ENCODE results near the gene PLAAT3.
"Not testable (repeated sequence)": the region's sequence is repeated elsewhere in the genome, so short reads cannot be mapped to it uniquely, and the experiment has no call there.

PLAAT3 gene

GRCh38 chr11:63614136-63614671 lies at the start of gene PLAAT3:
Gene PLAAT3, minus strand, starts transcription at chr11:63614433. Its CDS starts 419 bp downstream, at chr11:63614014.
- H3K27ac ChIP-seq = peak within 1 kb of the TSS; percentile 9; the same call in 1 of the 2 replicates
- no peak for TF ChIP-seq ZFX (IDR thresholded peaks at IDR 0.05)
- TF ChIP-seq CTCF (conservative IDR thresholded peaks at IDR 0.05) = no peak

- no peak overlapping the region for H3K27ac ChIP-seq
- no peak for TF ChIP-seq ZFX (IDR thresholded peaks at IDR 0.05)
- TF ChIP-seq CTCF (conservative IDR thresholded peaks at IDR 0.05) = no peak
These were observed 49.6 kb upstream of the PLAAT3 start for GRCh38 chr11:63663809-63664208.

DNA sequence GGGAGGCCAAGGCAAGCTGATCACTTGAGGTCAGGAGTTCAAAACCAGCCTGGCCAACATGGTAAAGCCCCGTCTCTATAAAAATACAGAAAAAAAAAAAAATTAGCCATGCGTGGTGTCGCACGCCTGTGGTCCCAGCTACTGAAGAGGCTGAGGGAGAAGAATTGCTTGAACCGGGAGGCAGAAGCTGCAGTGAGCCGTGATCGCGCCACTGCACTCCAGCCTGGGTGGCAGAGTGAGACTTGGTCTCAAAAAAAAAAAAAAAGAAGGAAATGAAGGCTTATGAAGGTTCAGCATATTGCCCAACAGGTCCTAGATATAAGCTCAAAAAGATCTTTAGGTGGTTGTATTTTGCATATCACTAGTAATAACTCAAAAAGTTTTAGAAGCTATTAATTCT lies 46.7 kb upstream of the PLAAT3 start:
- TF ChIP-seq ZFX (IDR thresholded peaks at IDR 0.05) (no peak), CTCF (conservative IDR thresholded peaks at IDR 0.05) (no peak)
- no peak overlapping the region for H3K27ac ChIP-seq

GRCh38 chr11:63652671-63653070 lies 38.4 kb upstream of the PLAAT3 start:
- TF ChIP-seq ZFX (IDR thresholded peaks at IDR 0.05) (no peak), CTCF (conservative IDR thresholded peaks at IDR 0.05) (no peak)

DNA sequence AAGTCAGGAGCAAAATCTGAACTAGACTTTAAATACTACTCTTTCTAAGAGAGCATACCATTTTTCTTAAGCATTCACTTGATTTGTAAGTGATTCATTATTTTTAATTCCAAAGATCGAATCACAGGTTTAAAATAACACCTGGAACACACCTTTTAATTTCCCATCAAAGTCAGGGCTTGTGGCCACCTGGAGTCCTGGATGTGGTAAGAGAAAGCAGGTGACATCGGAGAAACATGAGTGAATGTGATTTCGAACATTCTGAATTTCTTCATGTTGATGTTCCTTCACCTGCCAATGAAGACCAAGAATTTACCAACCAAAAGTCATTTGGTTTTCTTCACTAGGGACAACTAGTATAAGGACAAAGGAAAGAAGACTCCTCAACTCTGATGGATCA lies 29.0 kb upstream of the PLAAT3 start:
- H3K27ac ChIP-seq = no peak overlapping the region
- no peak for TF ChIP-seq ZFX (IDR thresholded peaks at IDR 0.05)
- no peak for TF ChIP-seq CTCF (conservative IDR thresholded peaks at IDR 0.05)

More at GRCh38 chr11:63652671-63653070, 38.4 kb upstream of the PLAAT3 start:
- no peak overlapping the region for H3K27ac ChIP-seq

DNA sequence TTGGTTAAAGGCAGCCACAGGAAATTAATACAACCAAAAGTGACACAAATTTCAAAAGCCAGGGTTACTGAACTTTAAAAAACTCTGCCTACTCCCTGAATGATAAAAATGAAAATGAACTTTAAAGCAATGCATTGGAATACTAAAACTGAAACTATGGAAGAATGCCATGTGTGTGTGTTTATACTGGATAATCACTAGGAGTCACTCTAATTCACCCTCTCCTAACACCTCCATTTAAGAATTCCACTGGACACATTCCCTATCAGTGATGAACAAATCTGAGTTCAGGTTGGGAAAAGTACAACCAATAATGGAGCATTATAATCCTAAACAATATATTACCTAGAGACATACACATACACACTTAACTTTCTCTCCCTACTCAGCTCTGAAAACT lies 27.5 kb upstream of the PLAAT3 start:
- TF ChIP-seq CTCF (conservative IDR thresholded peaks at IDR 0.05) (peak; percentile 10), ZFX (IDR thresholded peaks at IDR 0.05) (no peak)
- no peak overlapping the region for H3K27ac ChIP-seq

DNA sequence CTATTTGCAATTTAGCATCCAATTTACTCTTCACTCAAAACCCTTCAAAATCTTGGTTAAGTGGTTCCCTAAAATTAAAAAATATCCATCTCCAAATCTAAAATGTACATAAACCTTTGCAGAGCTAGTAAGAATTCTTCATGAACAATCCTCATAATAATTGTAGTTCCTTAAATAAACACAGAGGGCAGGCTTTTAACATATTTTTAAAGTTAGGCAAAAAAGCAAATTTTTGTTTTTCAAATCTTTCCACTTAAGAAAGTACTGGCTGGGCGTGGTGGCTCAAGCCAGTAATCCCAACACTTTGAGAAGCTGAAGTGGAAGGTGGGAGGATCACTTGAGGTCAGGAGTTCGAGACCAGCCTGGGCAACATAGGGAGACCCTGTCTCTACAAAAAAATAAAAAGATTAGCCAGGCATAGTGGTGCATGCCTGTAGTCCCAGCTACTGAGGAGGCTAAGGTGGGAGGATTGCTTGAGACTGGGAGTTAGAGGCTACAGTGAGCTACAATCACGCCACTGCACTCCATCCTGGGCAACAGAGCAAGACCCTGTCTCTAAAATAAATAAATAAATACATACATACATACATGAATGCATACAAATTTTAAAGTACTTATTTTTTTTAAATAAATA lies 25.1 kb upstream of the PLAAT3 start:
- no peak overlapping the region for H3K27ac ChIP-seq
- TF ChIP-seq CTCF (conservative IDR thresholded peaks at IDR 0.05) = peak; percentile 72
- no peak for TF ChIP-seq ZFX (IDR thresholded peaks at IDR 0.05)

- not testable (repeated sequence) for H3K27ac ChIP-seq
These were observed 24.2 kb upstream of the PLAAT3 start for GRCh38 chr11:63638436-63638835.
